C1 segment of cervical spinal cord (tissue), 14 donors: ENCODE measurements around the gene L3MBTL3.

Experiments
- DNase-seq, 14 donors: peaks; one replicate each; lab custom pipeline; 2025; lab: John Stamatoyannopoulos, UW

L3MBTL3 gene

GRCh38 chr6:130182466-130182865, 164.1 kb downstream of the L3MBTL3 start:
- DNase-seq = no peak

- DNase-seq = no peak
Observed at GRCh38 chr6:130183271-130184222, 165.2 kb downstream of the L3MBTL3 start.

- DNase-seq = no peak
Observed at GRCh38 chr6:130185658-130186057, 167.3 kb downstream of the L3MBTL3 start.

GRCh38 chr6:130187335-130188206, 169.2 kb downstream of the L3MBTL3 start:
- DNase-seq = no peak

- no peak for DNase-seq
Observed at GRCh38 chr6:130188207-130188899, 170.0 kb downstream of the L3MBTL3 start.

- no peak for DNase-seq
Observed at GRCh38 chr6:130189531-130190397, 171.4 kb downstream of the L3MBTL3 start.
